ENCODE measurements around the gene ATP1A1. TPM values are rescaled to one million over a fixed set of nuclear protein-coding genes. Genes with fewer than 3 reads are reported as not detected.

Gene ATP1A1
- total RNA-seq, 1 donor from 2014 or later: 213 TPM

DNA sequence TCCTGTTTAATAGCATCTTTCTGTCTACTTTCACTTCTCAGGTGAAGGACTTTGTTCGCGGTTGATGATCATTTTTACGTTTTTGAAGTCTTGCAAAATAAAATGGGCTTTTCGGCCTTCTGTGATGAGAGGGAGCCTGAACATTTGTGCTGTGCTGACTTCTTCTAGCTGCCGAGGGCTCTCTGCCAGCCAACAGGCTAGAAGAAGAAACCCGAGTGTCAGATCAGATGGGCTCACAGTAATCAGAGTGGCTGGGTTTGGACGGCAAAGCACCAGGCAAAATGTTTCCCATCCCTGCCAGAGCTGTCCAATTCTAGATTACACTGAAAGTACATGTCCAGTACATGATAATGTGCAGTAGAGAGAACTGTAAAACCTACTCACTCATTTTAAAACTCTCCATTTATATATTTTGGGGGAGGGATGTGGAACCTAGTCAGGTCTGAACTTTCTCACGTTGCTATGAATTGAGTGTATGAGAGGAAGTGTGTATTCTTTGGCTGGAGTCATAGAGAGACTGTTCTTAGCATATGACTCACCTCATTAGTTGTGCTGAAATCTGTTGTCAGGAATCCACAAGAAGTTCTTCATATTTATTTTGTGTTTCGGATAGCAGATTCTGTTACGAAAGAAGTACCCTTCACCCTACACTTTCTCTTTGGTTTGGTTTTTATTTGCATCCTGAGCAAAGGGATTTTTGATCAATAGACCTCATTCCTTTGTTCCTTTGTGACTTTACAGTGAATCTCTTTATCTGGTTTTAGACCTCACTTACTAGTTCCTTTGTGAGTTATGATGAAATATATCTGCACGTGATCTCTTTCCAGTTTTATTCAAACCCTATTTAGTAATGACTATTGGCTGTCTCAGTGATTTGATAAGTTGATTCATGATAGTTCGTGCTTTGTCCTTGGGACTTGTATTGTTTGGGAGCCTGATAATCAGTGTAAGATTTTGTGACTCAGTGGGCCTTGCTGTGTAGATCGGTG lies 4.8 kb downstream of the ATP1A1 start:
- Mint-ChIP-seq H3K4me3 (ENCODE audit: unreplicated experiment) (peak overlapping the region; percentile 66), H3K4me1 (ENCODE audit: unreplicated experiment) (peaks cover 71% of the 10 kb centered on the region), H3K27ac (ENCODE audit: unreplicated experiment) (peak overlapping the region; percentile 94)

DNA sequence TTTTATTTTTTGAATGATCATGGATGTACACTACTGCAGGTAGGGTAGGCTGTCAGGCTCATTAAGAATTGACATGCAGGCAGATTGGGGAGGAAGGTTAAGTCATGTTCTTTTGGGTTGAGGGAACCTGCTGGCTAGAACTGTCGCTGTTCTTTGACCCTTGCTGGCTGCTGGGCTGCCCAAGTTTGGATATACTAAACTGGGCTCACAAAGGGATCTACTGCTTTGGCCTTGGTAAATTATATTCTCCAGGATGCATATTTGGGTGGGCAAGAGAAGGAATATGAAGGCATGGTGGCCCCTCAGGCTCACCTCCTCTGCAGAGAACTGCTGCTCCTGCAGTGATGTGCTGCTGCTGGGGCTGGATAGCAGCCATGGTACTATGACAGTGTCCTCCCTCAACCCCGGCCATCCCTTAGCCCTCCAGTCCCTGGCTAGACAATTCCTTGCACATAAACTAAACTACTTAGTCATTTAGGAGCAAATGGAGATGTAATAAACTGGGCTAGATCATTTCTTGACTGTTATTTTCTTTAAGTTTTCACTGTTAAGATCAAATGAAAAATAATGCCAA lies 6.1 kb downstream of the ATP1A1 start:
- TF ChIP-seq, protein P1, sequence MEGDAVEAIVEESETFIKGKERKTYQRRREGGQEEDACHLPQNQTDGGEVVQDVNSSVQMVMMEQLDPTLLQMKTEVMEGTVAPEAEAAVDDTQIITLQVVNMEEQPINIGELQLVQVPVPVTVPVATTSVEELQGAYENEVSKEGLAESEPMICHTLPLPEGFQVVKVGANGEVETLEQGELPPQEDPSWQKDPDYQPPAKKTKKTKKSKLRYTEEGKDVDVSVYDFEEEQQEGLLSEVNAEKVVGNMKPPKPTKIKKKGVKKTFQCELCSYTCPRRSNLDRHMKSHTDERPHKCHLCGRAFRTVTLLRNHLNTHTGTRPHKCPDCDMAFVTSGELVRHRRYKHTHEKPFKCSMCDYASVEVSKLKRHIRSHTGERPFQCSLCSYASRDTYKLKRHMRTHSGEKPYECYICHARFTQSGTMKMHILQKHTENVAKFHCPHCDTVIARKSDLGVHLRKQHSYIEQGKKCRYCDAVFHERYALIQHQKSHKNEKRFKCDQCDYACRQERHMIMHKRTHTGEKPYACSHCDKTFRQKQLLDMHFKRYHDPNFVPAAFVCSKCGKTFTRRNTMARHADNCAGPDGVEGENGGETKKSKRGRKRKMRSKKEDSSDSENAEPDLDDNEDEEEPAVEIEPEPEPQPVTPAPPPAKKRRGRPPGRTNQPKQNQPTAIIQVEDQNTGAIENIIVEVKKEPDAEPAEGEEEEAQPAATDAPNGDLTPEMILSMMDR (IDR thresholded peaks at IDR 0.05): no peak
- Mint-ChIP-seq H3K4me1 (ENCODE audit: unreplicated experiment) (peaks cover 71% of the 10 kb centered on the region), H3K4me3 (ENCODE audit: unreplicated experiment) (no peak overlapping the region), H3K27ac (ENCODE audit: unreplicated experiment) (peak overlapping the region; percentile 94), H3K9me3 (ENCODE audit: unreplicated experiment) (no peaks in the 10 kb centered on the region), H3K36me3 (ENCODE audit: unreplicated experiment) (peaks cover 3% of the 10 kb centered on the region), H3K27me3 (ENCODE audit: unreplicated experiment) (no peaks in the 10 kb centered on the region)
- no peak for DNase-seq (ENCODE audit: extremely low spot score, unreplicated experiment)

More for the DNA sequence above, 4.8 kb downstream of the ATP1A1 start:
- H3K27me3 Mint-ChIP-seq (ENCODE audit: unreplicated experiment): no peaks in the 10 kb centered on the region
- no peak for DNase-seq (ENCODE audit: extremely low spot score, unreplicated experiment)
- TF ChIP-seq, protein P1 (IDR thresholded peaks at IDR 0.05): no peak
- H3K36me3 Mint-ChIP-seq (ENCODE audit: unreplicated experiment): peaks cover 3% of the 10 kb centered on the region
- H3K9me3 Mint-ChIP-seq (ENCODE audit: unreplicated experiment): no peaks in the 10 kb centered on the region

DNA sequence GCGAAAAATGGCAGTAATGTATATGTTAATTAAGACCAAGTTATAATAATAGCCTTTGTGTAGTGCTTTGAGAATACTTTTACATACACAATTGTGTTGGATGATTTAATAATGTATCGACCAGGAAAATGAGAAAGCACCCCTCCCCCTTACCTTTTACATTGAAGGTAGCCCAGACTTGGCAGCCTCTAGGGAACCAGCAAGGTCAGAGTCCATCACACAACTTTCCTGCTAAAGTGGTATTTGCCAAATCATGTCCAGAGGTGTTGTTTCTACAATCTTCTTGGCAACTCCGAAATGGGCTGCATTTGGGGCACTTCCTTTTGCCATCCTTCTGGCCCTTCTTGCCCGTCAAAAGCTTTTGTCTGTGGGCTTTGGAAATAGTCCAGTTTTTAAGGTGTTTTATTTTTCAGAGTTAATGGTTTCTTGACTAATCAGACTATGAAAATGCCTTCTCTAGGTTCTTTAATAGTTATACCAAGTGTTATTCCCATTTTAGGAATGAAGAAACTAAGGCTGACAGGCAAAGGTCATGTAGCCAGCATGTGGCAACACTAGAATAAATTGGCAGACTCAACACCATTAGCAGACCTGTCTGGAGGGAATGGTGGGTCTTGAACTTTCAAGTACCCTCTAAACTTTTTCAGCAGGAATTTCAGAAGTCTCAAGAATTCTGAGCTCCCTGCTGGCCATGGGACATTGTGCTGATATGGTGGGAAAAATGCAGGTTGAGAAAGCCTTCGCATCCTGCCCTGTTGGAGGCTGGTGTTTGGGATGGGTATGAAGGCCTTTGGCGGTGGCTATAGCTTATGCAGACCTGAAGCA lies 6.8 kb downstream of the ATP1A1 start:
- H3K27ac Mint-ChIP-seq (ENCODE audit: unreplicated experiment): no peak overlapping the region
- TF ChIP-seq, protein P1 (IDR thresholded peaks at IDR 0.05): no peak
- H3K27me3 Mint-ChIP-seq (ENCODE audit: unreplicated experiment): no peaks in the 10 kb centered on the region
- H3K36me3 Mint-ChIP-seq (ENCODE audit: unreplicated experiment): peaks cover 7% of the 10 kb centered on the region
- no peak for DNase-seq (ENCODE audit: extremely low spot score, unreplicated experiment)
- no peak overlapping the region for H3K4me3 Mint-ChIP-seq (ENCODE audit: unreplicated experiment)
- H3K9me3 Mint-ChIP-seq (ENCODE audit: unreplicated experiment): no peaks in the 10 kb centered on the region
- H3K4me1 Mint-ChIP-seq (ENCODE audit: unreplicated experiment): peaks cover 64% of the 10 kb centered on the region

DNA sequence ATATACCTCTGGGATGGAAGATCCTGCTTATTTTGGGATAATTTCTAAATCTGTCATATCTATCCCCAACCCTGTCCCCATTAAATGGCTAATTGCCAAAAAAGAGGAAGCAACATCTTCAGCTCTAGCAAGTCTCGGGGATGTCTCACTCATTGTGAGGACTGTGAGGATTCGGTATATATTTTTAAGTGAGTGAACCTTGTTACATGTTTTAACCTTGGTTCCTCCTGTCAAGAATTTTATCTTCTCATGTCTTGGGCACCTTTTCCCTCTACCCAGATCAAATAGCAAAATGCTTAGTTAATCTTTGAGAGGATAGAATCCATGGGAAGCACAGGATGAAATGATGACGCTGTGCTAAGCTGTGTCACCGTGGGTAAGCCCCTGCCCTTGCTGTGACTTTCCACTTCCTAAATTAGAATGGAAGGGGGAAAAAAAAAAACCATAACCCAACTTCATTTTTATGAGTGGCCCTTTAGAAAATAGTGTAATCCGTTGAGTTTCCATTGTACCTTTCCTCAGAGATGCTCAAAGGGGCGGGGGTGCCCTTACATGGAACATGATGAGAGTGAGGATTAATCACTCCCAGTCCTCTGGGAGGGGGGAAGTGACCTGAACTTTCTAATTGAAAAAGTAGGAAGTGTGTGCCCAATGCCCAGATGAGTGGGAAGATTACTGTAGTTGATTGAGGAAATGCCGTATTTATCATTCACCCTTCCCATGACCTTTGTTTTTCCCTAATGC lies 7.6 kb downstream of the ATP1A1 start:
- Mint-ChIP-seq H3K27me3 (ENCODE audit: unreplicated experiment) (no peaks in the 10 kb centered on the region), H3K4me1 (ENCODE audit: unreplicated experiment) (peaks cover 56% of the 10 kb centered on the region), H3K36me3 (ENCODE audit: unreplicated experiment) (peaks cover 14% of the 10 kb centered on the region), H3K4me3 (ENCODE audit: unreplicated experiment) (no peak overlapping the region), H3K9me3 (ENCODE audit: unreplicated experiment) (no peaks in the 10 kb centered on the region), H3K27ac (ENCODE audit: unreplicated experiment) (no peak overlapping the region)
- DNase-seq (ENCODE audit: extremely low spot score, unreplicated experiment): no peak
- TF ChIP-seq, protein P1 (IDR thresholded peaks at IDR 0.05): no peak
